HepG2 (cell line): Measurements from ENCODE around the gene HNRNPUL2. TPM values are rescaled to one million over a fixed set of nuclear protein-coding genes. Genes with fewer than 3 reads are reported as not detected.

Source experiments
- AGO1 ChIP-seq: fragments of 200-400 bp; formaldehyde crosslinking; IDR thresholded peaks from 2 replicates; pipeline ENCODE4 v1.6.1; 2017; ENCODE audit warnings: mild to moderate bottlenecking, low read depth, low read length, moderate library complexity; ENCODE audit not compliant: poor library complexity, severe bottlenecking
- ARNTL ChIP-seq: sonication (generic); formaldehyde crosslinking; IDR thresholded peaks from 2 replicates; pipeline ENCODE4 v1.4.0; 2020; ENCODE audit warnings: mild to moderate bottlenecking, missing genetic modification reagents
- ATF5 ChIP-seq: sonication (generic); formaldehyde crosslinking; IDR thresholded peaks from 2 replicates; pipeline ENCODE4 v1.4.0; 2020; ENCODE audit warnings: mild to moderate bottlenecking, low read depth, missing genetic modification reagents
- CAMTA2 ChIP-seq: sonication (generic); formaldehyde crosslinking; IDR thresholded peaks from 2 replicates; pipeline ENCODE4 v1.4.0; 2020; ENCODE audit warnings: mild to moderate bottlenecking, missing genetic modification reagents, borderline replicate concordance
- CCDC6 ChIP-seq: sonication (generic); formaldehyde crosslinking; IDR thresholded peaks from 2 replicates; pipeline ENCODE4 v1.8.1; 2022; ENCODE audit warnings: mild to moderate bottlenecking, missing genetic modification reagents, moderate library complexity
- DZIP1 ChIP-seq: sonication (generic); formaldehyde crosslinking; IDR thresholded peaks from 2 replicates; pipeline ENCODE4 v1.5.0; 2020; ENCODE audit warnings: mild to moderate bottlenecking, missing genetic modification reagents
- KLF6 ChIP-seq: IDR thresholded peaks from 2 replicates; pipeline ENCODE4 v1.8.0; 2016; ENCODE audit warnings: missing biosample characterization, missing genetic modification reagents
- REPIN1 ChIP-seq: sonication (generic); formaldehyde crosslinking; IDR thresholded peaks from 2 replicates; pipeline ENCODE4 v1.8.0; 2022; ENCODE audit warnings: missing genetic modification reagents, low read depth, mild to moderate bottlenecking, borderline replicate concordance
- STAG1 ChIP-seq: sonication (generic); formaldehyde crosslinking; IDR thresholded peaks from 2 replicates; pipeline ENCODE4 v1.4.0; 2020; ENCODE audit warnings: missing genetic modification reagents
- TAF1 ChIP-seq: sonication (generic); formaldehyde crosslinking; IDR thresholded peaks from 2 replicates; pipeline ENCODE4 v1.4.0; 2020; ENCODE audit warnings: missing genetic modification reagents
- ZBTB26 ChIP-seq: IDR thresholded peaks from 2 replicates; pipeline ENCODE4 v1.6.1; 2016; ENCODE audit warnings: missing compliant biosample characterization, missing genetic modification reagents, borderline replicate concordance
- ZNF207 ChIP-seq: fragments of 450-650 bp; IDR thresholded peaks from 2 replicates; pipeline ENCODE4 v1.6.1; 2016; ENCODE audit warnings: antibody characterized with exemption, borderline replicate concordance
- ZNF30 ChIP-seq: sonication (generic); formaldehyde crosslinking; IDR thresholded peaks from 2 replicates; pipeline ENCODE4 v1.5.0; 2020; ENCODE audit warnings: mild to moderate bottlenecking, missing genetic modification reagents
- ZNF672 ChIP-seq: sonication (generic); formaldehyde crosslinking; IDR thresholded peaks from 2 replicates; pipeline ENCODE4 v1.8.1; 2022; ENCODE audit warnings: missing genetic modification reagents
- ZSCAN30 ChIP-seq: sonication (generic); formaldehyde crosslinking; IDR thresholded peaks from 2 replicates; pipeline ENCODE4 v1.5.0; 2020; ENCODE audit warnings: mild to moderate bottlenecking, missing genetic modification reagents
- polyA plus RNA-seq, 8 experiments: library from polyadenylated mRNA; depleted of rRNA in 3 of 8; stranded (reverse) in 7 of 8; unstranded in 1 of 8; fragments of >200 nt; fragmentation: Illumina TruSeq in 4 of 8; extraction: Trizol in 4 of 8; gene quantifications; 2 replicates each; pipeline versions ENCODE4 v1.2.1 to v1.2.3, GENCODE V29; 2011 to 2016; ENCODE audit warnings: low read depth in 4 of 8, missing spikeins in 1 of 8, mixed read lengths in 1 of 8; ENCODE audit not compliant: insufficient read depth in 1 of 8
- total RNA-seq, 5 experiments: library from RNA; depleted of rRNA; stranded (reverse); fragments of >200 nt; fragmentation: Illumina TruSeq; extraction: Trizol; gene quantifications; 2 replicates each; pipeline ENCODE4 v1.2.3, GENCODE V29; 2016; ENCODE audit warnings: low read depth in 1 of 5
- TF ChIP-seq, protein P1 (sequence below): sonication (generic); formaldehyde crosslinking; IDR thresholded peaks from 2 replicates; pipeline ENCODE4 v1.8.0; 2022; ENCODE audit warnings: mild to moderate bottlenecking, missing genetic modification reagents; ENCODE audit not compliant: insufficient replicate concordance
- TF ChIP-seq, protein P2 (sequence below): sonication (generic); formaldehyde crosslinking; IDR thresholded peaks from 2 replicates; pipeline ENCODE4 v1.4.0; 2020; ENCODE audit warnings: missing genetic modification reagents, borderline replicate concordance

HNRNPUL2 gene
- total and polyA plus RNA-seq, 2 of the 13 experiments (the other 11 are each of a cell fraction or from before 2014, with no cell fraction given): 8.4 to 9.6 TPM

GRCh38 chr11:62665075-62665598 lies 62.1 kb downstream of the HNRNPUL2 start, which contains the start of the genes C11orf98 and CSKMT (continued):
- TF ChIP-seq ATF5: no peak
- TF ChIP-seq DZIP1: no peak
- TF ChIP-seq CCDC6 (CRISPR knock-in tag): no peak
- TF ChIP-seq ZNF672: no peak
- no peak for TF ChIP-seq ZNF30 (CRISPR knock-in tag)
- 0 out of 2 replicates have a peak, but pooled peaks have one; percentile 44 for TF ChIP-seq ZBTB26 (CRISPR knock-in tag)
- peak; percentile 92 for TF ChIP-seq TAF1 (CRISPR knock-in tag)
- TF ChIP-seq, protein P1, sequence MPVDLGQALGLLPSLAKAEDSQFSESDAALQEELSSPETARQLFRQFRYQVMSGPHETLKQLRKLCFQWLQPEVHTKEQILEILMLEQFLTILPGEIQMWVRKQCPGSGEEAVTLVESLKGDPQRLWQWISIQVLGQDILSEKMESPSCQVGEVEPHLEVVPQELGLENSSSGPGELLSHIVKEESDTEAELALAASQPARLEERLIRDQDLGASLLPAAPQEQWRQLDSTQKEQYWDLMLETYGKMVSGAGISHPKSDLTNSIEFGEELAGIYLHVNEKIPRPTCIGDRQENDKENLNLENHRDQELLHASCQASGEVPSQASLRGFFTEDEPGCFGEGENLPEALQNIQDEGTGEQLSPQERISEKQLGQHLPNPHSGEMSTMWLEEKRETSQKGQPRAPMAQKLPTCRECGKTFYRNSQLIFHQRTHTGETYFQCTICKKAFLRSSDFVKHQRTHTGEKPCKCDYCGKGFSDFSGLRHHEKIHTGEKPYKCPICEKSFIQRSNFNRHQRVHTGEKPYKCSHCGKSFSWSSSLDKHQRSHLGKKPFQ (CRISPR knock-in tag): no peak
- TF ChIP-seq CAMTA2: no peak; the same call in 1 of the 2 replicates
- TF ChIP-seq ZSCAN30 (CRISPR knock-in tag): 0 out of 2 replicates have a peak, but pooled peaks have one; percentile 92
- no peak for TF ChIP-seq ARNTL (CRISPR knock-in tag)
- TF ChIP-seq, protein P2, sequence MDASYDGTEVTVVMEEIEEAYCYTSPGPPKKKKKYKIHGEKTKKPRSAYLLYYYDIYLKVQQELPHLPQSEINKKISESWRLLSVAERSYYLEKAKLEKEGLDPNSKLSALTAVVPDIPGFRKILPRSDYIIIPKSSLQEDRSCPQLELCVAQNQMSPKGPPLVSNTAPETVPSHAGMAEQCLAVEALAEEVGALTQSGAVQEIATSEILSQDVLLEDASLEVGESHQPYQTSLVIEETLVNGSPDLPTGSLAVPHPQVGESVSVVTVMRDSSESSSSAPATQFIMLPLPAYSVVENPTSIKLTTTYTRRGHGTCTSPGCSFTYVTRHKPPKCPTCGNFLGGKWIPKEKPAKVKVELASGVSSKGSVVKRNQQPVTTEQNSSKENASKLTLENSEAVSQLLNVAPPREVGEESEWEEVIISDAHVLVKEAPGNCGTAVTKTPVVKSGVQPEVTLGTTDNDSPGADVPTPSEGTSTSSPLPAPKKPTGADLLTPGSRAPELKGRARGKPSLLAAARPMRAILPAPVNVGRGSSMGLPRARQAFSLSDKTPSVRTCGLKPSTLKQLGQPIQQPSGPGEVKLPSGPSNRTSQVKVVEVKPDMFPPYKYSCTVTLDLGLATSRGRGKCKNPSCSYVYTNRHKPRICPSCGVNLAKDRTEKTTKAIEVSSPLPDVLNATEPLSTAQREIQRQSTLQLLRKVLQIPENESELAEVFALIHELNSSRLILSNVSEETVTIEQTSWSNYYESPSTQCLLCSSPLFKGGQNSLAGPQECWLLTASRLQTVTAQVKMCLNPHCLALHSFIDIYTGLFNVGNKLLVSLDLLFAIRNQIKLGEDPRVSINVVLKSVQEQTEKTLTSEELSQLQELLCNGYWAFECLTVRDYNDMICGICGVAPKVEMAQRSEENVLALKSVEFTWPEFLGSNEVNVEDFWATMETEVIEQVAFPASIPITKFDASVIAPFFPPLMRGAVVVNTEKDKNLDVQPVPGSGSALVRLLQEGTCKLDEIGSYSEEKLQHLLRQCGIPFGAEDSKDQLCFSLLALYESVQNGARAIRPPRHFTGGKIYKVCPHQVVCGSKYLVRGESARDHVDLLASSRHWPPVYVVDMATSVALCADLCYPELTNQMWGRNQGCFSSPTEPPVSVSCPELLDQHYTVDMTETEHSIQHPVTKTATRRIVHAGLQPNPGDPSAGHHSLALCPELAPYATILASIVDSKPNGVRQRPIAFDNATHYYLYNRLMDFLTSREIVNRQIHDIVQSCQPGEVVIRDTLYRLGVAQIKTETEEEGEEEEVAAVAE (CRISPR knock-in tag): no peak
- peak; percentile 85; the same call in 1 of the 2 replicates for TF ChIP-seq KLF6 (CRISPR knock-in tag)
- no peak for TF ChIP-seq STAG1
- no peak for TF ChIP-seq REPIN1 (CRISPR knock-in tag)
- TF ChIP-seq ZNF207: no peak
- TF ChIP-seq AGO1: peak; percentile 84
